K562 (cell line): ENCODE results near the gene DHX29. TPM values are rescaled to one million over a fixed set of nuclear protein-coding genes. Genes with fewer than 3 reads are reported as not detected.

Source experiments
- ATAC-seq: fragments of 200-7000 bp; cut with Tn5 transposase; 3 replicates; pipeline ENCODE4 v1.9.1; 2020; ENCODE audit warnings: moderate library complexity
- BruUV-seq: library from RNA; stranded (reverse); fragments of 400-500 nt; replicated peaks from 2 replicates; lab custom pipeline; 2021; lab: Mats Ljungman, UMichigan
- CTCF ChIA-PET: fragments of 300-600 bp; formaldehyde crosslinking; extraction: SDS; loops from one replicate; lab custom pipeline; 2021; ENCODE audit warnings: low intra/inter-chr PET ratio; lab: Yijun Ruan, JAX
- POLR2A ChIA-PET: fragments of 300-600, 350-650 bp; sonication (Branson Sonifier 250); formaldehyde crosslinking; extraction: SDS; loops from one replicate; lab custom pipeline; 2021; ENCODE audit warnings: antibody characterized with exemption, inconsistent platforms; lab: Yijun Ruan, JAX
- DNase-seq, 4 experiments: peaks; one replicate each; pipeline versions ENCODE4 v3.0.0 to v3.0.0-alpha.2; 2011 to 2018; ENCODE audit warnings: low spot score in 3 of 4, mixed read lengths in 3 of 4; ENCODE audit errors: extremely low read depth in 1 of 4
- FAIRE-seq: peaks from 2 replicates; lab custom pipeline; 2011; peaks lifted over from hg19 to GRCh38; lab: Jason Lieb, UNC
- H2AFZ ChIP-seq: 2 replicates; pipeline ENCODE4 v1.6.0; 2011; ENCODE audit warnings: low read depth, low read length, control low read depth, inconsistent platforms
- H3K27ac ChIP-seq: fragments of 200-600 bp; 3 replicates; pipeline ENCODE4 v1.8.0; 2011; ENCODE audit warnings: low read depth, mild to moderate bottlenecking, control low read depth, inconsistent platforms, low read length, moderate library complexity, mixed read lengths; ENCODE audit errors: extremely low read depth
- H3K27me3 ChIP-seq, 2 experiments: fragments of 300-600 bp in 1 of 2; 2 replicates in 1 of 2; 3 replicates in 1 of 2; pipeline versions ENCODE4 v1.6.0 to v1.8.0; 2011; ENCODE audit warnings: inconsistent platforms in 2 of 2, low read length in 2 of 2, mild to moderate bottlenecking in 1 of 2, mixed read lengths in 1 of 2, moderate library complexity in 1 of 2; ENCODE audit not compliant: control insufficient read depth in 2 of 2, insufficient read depth in 2 of 2
- H3K36me3 ChIP-seq: fragments of 300-600 bp; 3 replicates; pipeline ENCODE4 v1.8.0; 2011; ENCODE audit warnings: mild to moderate bottlenecking, low read length, inconsistent platforms; ENCODE audit not compliant: control insufficient read depth, insufficient read depth
- H3K4me1 ChIP-seq, 2 experiments: fragments of 200-600 bp in 1 of 2; replicated peaks in 1 of 2; 2 replicates in 1 of 2; 3 replicates in 1 of 2; pipeline versions ENCODE4 v1.5.1 to v1.8.0; 2011; ENCODE audit warnings: inconsistent platforms in 2 of 2, low read length in 2 of 2, mild to moderate bottlenecking in 1 of 2, mixed read lengths in 1 of 2, moderate library complexity in 1 of 2; ENCODE audit not compliant: control insufficient read depth in 2 of 2, insufficient read depth in 2 of 2
- H3K4me2 ChIP-seq: 2 replicates; pipeline ENCODE4 v1.6.1; 2011; ENCODE audit warnings: low read length, control low read depth, inconsistent platforms, mixed read lengths; ENCODE audit not compliant: insufficient read depth
- H3K4me3 ChIP-seq: fragments of 200-600 bp; sonication (generic), shearing (Covaris generic); 2 replicates; pipeline ENCODE4 v1.5.1; 2016; ENCODE audit warnings: control low read depth, inconsistent platforms
- H3K79me2 ChIP-seq: fragments of 200-600 bp; 3 replicates; pipeline ENCODE4 v1.8.0; 2011; ENCODE audit warnings: low read length, inconsistent platforms; ENCODE audit not compliant: control insufficient read depth, insufficient read depth
- H3K9ac ChIP-seq, 2 experiments: 2 replicates each; pipeline versions ENCODE4 v1.6.0 to v1.6.1; 2011; ENCODE audit warnings: low read depth in 2 of 2, low read length in 2 of 2, control low read depth in 1 of 2, inconsistent platforms in 1 of 2, mild to moderate bottlenecking in 1 of 2, mixed read lengths in 1 of 2; ENCODE audit not compliant: insufficient read depth in 1 of 2
- H3K9me1 ChIP-seq: one replicate; pipeline ENCODE4 v1.6.0; 2011; ENCODE audit warnings: inconsistent platforms, mild to moderate bottlenecking, low read length, moderate library complexity; ENCODE audit not compliant: control insufficient read depth, insufficient read depth
- H3K9me3 ChIP-seq: replicated peaks from 2 replicates; pipeline ENCODE4 v1.5.1; 2011; ENCODE audit warnings: low read depth, low read length, inconsistent platforms; ENCODE audit not compliant: control insufficient read depth, insufficient read depth
- H4K20me1 ChIP-seq: replicated peaks from 2 replicates; pipeline ENCODE4 v1.6.1; 2011; ENCODE audit warnings: low read length, inconsistent platforms, mixed read lengths; ENCODE audit not compliant: control insufficient read depth, insufficient read depth
- CREM ChIP-seq: IDR thresholded peaks from 2 replicates; pipeline ENCODE4 v1.6.1; 2014; ENCODE audit warnings: antibody characterized with exemption, low read depth
- CTBP1 ChIP-seq: fragments of 450-650 bp; IDR thresholded peaks from 2 replicates; pipeline ENCODE4 v1.6.1; 2016; ENCODE audit warnings: borderline replicate concordance
- CXXC5 ChIP-seq: fragments of 250-450 bp; sonication (Bioruptor Pico); IDR thresholded peaks from 2 replicates; pipeline ENCODE4 v1.8.0; 2022; ENCODE audit warnings: inconsistent platforms, mild to moderate bottlenecking, moderate library complexity
- FIP1L1 ChIP-seq: fragments of 200-400 bp; formaldehyde crosslinking; IDR thresholded peaks from 2 replicates; pipeline ENCODE4 v1.6.1; 2018; ENCODE audit warnings: mild to moderate bottlenecking, low read depth, low read length; ENCODE audit not compliant: poor library complexity, severe bottlenecking
- HDAC6 ChIP-seq: IDR thresholded peaks from 2 replicates; pipeline ENCODE4 v1.6.1; 2012; ENCODE audit warnings: low read depth, mild to moderate bottlenecking, control low read depth, inconsistent platforms, low read length, moderate library complexity
- MED1 ChIP-seq: sonication (generic); formaldehyde crosslinking; IDR thresholded peaks from 2 replicates; pipeline ENCODE4 v1.8.1; 2023; ENCODE audit warnings: missing genetic modification reagents, borderline replicate concordance
- SIN3A ChIP-seq, 2 experiments: fragments of 150-350 bp in 1 of 2; IDR thresholded peaks; 2 replicates each; pipeline ENCODE4 v1.6.1; 2011 to 2016; ENCODE audit warnings: borderline replicate concordance in 2 of 2, low read depth in 2 of 2, low read length in 2 of 2, mild to moderate bottlenecking in 2 of 2, moderate library complexity in 2 of 2; ENCODE audit not compliant: control insufficient read depth in 1 of 2
- ZBTB7A ChIP-seq: IDR thresholded peaks from 2 replicates; pipeline ENCODE4 v1.6.1; 2011; ENCODE audit warnings: low read depth, mild to moderate bottlenecking, low read length, moderate library complexity, borderline replicate concordance; ENCODE audit not compliant: control insufficient read depth
- ZFX ChIP-seq: sonication (generic); formaldehyde crosslinking; IDR thresholded peaks from 2 replicates; pipeline ENCODE4 v1.8.0; 2022; ENCODE audit warnings: mild to moderate bottlenecking, missing genetic modification reagents, moderate library complexity
- WGBS: fragments of 100-300 bp; shearing (Covaris generic); methylation state at CpG from one replicate; pipeline ENCODE4 v1.1.6; 2016; ENCODE audit warnings: low coverage, mixed read lengths; ENCODE audit not compliant: insufficient coverage; ENCODE audit errors: missing lambda C conversion rate; 5-methylcytosine and 5-hydroxymethylcytosine counted together
- in situ Hi-C: fragments of 300-500 bp; cut with MboI; formaldehyde crosslinking; loops from 4 replicates; pipeline ENCODE4 v1.15.0; 2018; ENCODE audit warnings: inconsistent platforms, mixed read lengths
- intact Hi-C: fragments of 100-400 bp; cut with micrococcal nuclease; formaldehyde crosslinking; loops from 2 replicates; pipeline ENCODE4 v1.14.2; 2022
- polyA plus RNA-seq, 8 experiments: library from polyadenylated mRNA; depleted of rRNA in 4 of 8; stranded (reverse) in 5 of 8; unstranded in 3 of 8; fragments of >200 nt; fragmentation: Nextera tagmentation in 2 of 8; fragmentation: Illumina TruSeq in 1 of 8; extraction: Ambion mirVana in 2 of 8; extraction: Trizol in 1 of 8; gene quantifications; 2 replicates each; pipeline versions ENCODE4 v1.2.1 to v1.2.3, GENCODE V29; 2011 to 2014; ENCODE audit warnings: inconsistent platforms in 1 of 8, missing spikeins in 1 of 8
- total RNA-seq, 7 experiments: library from RNA; depleted of rRNA in 6 of 7; stranded (reverse); fragments of >200 nt in 6 of 7; fragmentation: Illumina TruSeq in 2 of 7; extraction: Trizol in 2 of 7; gene quantifications; 2 replicates each; pipeline versions ENCODE4 v1.2.1 to v1.2.3, GENCODE V29; 2011 to 2021; ENCODE audit warnings: low replicate concordance in 1 of 7
- TF ChIP-seq, protein P1 (sequence below), 2 experiments: IDR thresholded peaks; 2 replicates each; pipeline ENCODE4 v1.6.1; 2011; ENCODE audit warnings: borderline replicate concordance in 1 of 2, control low read depth in 1 of 2, low read depth in 1 of 2, low read length in 1 of 2, mild to moderate bottlenecking in 1 of 2, mixed read lengths in 1 of 2, moderate library complexity in 1 of 2; ENCODE audit not compliant: insufficient read depth in 1 of 2, insufficient read length in 1 of 2, poor library complexity in 1 of 2, severe bottlenecking in 1 of 2; ENCODE audit errors: extremely low read depth in 1 of 2
- TF ChIP-seq, protein P2 (sequence below): fragments of 450-650 bp; IDR thresholded peaks from 2 replicates; pipeline ENCODE4 v1.6.1; 2017; ENCODE audit warnings: mild to moderate bottlenecking, moderate library complexity
- TF ChIP-seq, protein P3 (sequence below): fragments of 450-650 bp; IDR thresholded peaks from 2 replicates; pipeline ENCODE4 v1.6.1; 2018; ENCODE audit not compliant: partially characterized antibody

DHX29 gene
- total and polyA plus RNA-seq, 9 of the 15 experiments (the other 6 are each of a cell fraction or from before 2014, with no cell fraction given): 7.5 to 42.1 (median 25.0) TPM

DNA sequence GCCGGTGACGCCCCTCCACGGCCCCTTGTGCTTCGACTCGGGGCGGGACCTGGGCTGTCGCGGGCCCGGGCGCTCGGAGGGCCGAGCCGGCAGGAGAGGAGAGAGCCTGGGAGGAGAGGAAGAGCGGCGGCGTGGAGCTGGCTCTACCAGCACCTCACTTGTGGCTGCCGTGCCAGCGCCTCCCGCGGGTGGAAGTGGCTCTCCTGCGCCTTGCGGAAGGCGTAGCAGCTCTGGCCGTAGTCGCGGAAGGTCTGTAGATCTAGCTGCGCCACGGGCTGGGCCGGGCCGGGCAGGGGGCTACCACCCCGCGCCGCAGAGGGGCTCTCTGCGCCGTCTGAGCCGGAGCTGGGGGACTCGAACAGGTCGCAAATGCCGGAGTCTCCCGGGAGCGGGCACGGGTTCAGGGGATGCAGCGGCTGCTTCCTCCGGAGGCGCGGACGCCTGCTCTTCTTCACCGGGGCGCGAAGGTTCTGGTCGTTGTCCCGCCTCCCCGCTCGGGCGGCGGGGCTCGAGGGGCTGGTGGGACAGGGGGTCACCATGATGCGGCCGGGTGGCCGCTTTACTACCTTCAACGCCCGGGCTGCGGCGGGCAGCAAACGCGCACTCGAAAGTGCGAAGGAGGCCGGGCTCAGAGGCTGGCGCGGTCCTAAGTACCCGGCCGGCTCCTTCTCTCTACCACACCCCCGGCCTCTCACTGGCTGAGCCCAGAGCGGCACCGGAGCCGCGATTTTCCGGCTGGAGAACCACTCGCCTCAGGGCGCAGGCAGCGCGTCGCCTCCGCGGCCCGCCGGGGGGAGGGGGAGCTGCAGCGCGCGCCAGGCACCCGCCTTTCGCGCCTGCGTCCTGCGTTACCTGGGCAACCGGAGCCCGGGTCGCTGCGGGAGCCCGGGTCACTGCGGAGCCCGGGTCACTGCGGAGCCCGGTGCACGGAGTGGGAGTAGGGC lies 74.2 kb downstream of the DHX29 start, which contains the start of gene CCNO:
Gene CCNO, minus strand, starts transcription at position 624 of the 944 bp plus-strand sequence. Its CDS starts 85 bp downstream, at position 539.
- Histone ChIP-seq H2AFZ (peak within 1 kb of the TSS; percentile 84), H3K4me1 (peaks cover 10 to 27% of the 10 kb centered on the region in 2 experiments; a peak in 3 of 5 replicates), H3K79me2 (no peaks in the 10 kb centered on the region), H3K36me3 (no peaks in the 10 kb centered on the region), H3K9me1 (no peaks in the 10 kb centered on the region), H3K9ac (peak within 1 kb of the TSS; percentile 49 to 88), H3K4me2 (peak within 1 kb of the TSS; percentile 71), H4K20me1 (no peaks in the 10 kb centered on the region), H3K9me3 (no peaks in the 10 kb centered on the region), H3K27ac (no peak within 1 kb of the TSS), H3K27me3 (peaks cover 21 to 48% of the 10 kb centered on the region in 2 experiments), H3K4me3 (peak within 1 kb of the TSS; percentile 53)
- DNase-seq (peak; percentile 71 to 85 (median 78)), ATAC-seq (peak; percentile 89), FAIRE-seq (no peak)
- CTCF ChIA-PET: no interaction called here
- BruUV-seq: no TSS peak
- in situ Hi-C loops (no loop called here), intact Hi-C loops (no loop called here)
- 10% methylated on average over 75 of the region's 106 CpGs for whole genome bisulfite sequencing
- POLR2A ChIA-PET: interaction anchor here (1.9 kb wide), 1 partner anchor 74 kb away, joined by 5 read pairs; the partner anchor contains the start of genes DHX29 and MTREX
- 0 out of 2 replicates have a peak, but pooled peaks have one; percentile 28 for TF ChIP-seq HDAC6
- TF ChIP-seq ZBTB7A: peak; percentile 28; the same call in 1 of the 2 replicates
- peak; percentile 53; the same call in 1 of the 2 replicates for TF ChIP-seq CTBP1
- TF ChIP-seq, protein P1, sequence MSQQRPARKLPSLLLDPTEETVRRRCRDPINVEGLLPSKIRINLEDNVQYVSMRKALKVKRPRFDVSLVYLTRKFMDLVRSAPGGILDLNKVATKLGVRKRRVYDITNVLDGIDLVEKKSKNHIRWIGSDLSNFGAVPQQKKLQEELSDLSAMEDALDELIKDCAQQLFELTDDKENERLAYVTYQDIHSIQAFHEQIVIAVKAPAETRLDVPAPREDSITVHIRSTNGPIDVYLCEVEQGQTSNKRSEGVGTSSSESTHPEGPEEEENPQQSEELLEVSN (IDR thresholded peaks at IDR 0.05; ENCODE audit: borderline replicate concordance in 1 of 2, extremely low read depth in 1 of 2, insufficient read depth in 1 of 2, insufficient read length in 1 of 2, low read depth in 1 of 2, low read length in 1 of 2, poor library complexity in 1 of 2, severe bottlenecking in 1 of 2): peak; percentile 39 to 76
- no peak for TF ChIP-seq FIP1L1
- peak; percentile 51 for TF ChIP-seq CXXC5 (CRISPR knock-in tag)
- peak; percentile 61 for TF ChIP-seq ZFX
- peak; percentile 69 for TF ChIP-seq CREM
- TF ChIP-seq, protein P2, sequence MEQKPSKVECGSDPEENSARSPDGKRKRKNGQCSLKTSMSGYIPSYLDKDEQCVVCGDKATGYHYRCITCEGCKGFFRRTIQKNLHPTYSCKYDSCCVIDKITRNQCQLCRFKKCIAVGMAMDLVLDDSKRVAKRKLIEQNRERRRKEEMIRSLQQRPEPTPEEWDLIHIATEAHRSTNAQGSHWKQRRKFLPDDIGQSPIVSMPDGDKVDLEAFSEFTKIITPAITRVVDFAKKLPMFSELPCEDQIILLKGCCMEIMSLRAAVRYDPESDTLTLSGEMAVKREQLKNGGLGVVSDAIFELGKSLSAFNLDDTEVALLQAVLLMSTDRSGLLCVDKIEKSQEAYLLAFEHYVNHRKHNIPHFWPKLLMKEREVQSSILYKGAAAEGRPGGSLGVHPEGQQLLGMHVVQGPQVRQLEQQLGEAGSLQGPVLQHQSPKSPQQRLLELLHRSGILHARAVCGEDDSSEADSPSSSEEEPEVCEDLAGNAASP: no peak
- no peak for TF ChIP-seq MED1
- TF ChIP-seq, protein P3, sequence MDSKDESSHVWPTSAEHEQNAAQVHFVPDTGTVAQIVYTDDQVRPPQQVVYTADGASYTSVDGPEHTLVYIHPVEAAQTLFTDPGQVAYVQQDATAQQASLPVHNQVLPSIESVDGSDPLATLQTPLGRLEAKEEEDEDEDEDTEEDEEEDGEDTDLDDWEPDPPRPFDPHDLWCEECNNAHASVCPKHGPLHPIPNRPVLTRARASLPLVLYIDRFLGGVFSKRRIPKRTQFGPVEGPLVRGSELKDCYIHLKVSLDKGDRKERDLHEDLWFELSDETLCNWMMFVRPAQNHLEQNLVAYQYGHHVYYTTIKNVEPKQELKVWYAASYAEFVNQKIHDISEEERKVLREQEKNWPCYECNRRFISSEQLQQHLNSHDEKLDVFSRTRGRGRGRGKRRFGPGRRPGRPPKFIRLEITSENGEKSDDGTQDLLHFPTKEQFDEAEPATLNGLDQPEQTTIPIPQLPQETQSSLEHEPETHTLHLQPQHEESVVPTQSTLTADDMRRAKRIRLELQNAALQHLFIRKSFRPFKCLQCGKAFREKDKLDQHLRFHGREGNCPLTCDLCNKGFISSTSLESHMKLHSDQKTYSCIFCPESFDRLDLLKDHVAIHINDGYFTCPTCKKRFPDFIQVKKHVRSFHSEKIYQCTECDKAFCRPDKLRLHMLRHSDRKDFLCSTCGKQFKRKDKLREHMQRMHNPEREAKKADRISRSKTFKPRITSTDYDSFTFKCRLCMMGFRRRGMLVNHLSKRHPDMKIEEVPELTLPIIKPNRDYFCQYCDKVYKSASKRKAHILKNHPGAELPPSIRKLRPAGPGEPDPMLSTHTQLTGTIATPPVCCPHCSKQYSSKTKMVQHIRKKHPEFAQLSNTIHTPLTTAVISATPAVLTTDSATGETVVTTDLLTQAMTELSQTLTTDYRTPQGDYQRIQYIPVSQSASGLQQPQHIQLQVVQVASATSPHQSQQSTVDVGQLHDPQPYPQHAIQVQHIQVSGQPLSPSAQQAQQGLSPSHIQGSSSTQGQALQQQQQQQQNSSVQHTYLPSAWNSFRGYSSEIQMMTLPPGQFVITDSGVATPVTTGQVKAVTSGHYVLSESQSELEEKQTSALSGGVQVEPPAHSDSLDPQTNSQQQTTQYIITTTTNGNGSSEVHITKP: no peak
- peak in 1 of 2 experiments; percentile 53; a peak in 1 of 4 replicates for TF ChIP-seq SIN3A (IDR thresholded peaks at IDR 0.05; ENCODE audit: borderline replicate concordance in 2 of 2, control insufficient read depth in 1 of 2, low read depth in 2 of 2, low read length in 2 of 2)
